KBM-7 (cell line): ENCODE data around the gene EMC1.
"Not testable (repeated sequence)": the region's sequence is repeated elsewhere in the genome, so short reads cannot be mapped to it uniquely, and the experiment has no call there.

ENCODE experiments used
- DNase-seq: peaks from one replicate; pipeline ENCODE4 v3.0.0-alpha.2; 2015
- in situ Hi-C: fragments of 300-500 bp; cut with MboI; formaldehyde crosslinking; loops from 2 replicates; pipeline ENCODE4 v1.14.3; 2020; ENCODE audit warnings: low sequenced_read_pairs, low pct_unique_long_range_greater_than_20kb, mixed read lengths

Gene EMC1

DNA sequence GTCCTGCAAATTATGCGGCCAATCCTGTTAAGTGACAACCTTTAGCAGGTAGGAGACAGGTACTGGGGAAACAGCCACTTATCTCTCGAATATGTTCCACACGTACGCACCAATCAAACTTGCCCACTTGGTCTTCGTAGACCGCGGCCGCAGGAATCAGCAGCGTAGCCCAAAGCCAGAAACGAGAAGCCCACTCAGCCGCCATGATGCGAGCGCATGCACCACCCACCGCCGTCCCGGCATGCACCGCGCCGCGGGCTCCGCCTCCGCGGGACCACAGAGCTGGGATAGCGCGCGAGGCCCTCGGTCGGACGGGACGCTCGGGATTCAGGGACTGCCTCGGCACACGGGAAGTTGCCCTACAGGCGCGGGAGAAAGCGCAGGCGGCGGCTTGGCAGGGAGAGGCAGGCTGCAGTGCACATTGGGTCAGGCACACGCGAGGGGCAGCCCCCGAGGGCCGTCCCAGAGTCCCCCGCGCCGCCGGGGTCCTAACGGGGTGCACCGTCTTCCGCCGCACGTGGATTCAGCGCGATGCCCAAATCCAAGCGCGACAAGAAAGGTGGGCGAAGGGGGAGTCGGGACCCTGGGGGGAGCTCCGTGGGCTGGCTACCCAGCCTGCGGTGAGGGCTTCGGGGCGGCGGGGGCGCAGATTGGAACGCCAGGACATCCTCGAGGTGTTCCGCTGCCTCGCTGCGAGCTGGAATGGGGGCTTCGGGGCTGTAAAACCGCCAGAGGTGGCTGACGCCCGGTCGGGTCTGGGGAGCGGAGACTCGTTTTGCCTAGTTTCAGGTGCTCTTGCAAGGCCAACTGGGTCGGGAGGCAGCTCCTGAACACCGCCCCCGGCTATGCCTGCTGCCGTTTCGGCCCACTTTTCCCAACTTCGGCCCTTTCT, at the start of gene EMC1, which contains the start of gene MRTO4:
TSS of gene EMC1 (minus strand) at position 220 of the 892 bp plus-strand sequence. CDS start at position 205, 15 bp downstream.
TSS of gene MRTO4 (plus strand) at position 501 of the 892 bp plus-strand sequence. CDS start at position 532, 31 bp downstream.
- in situ Hi-C loops: no loop called here
- peak; percentile 90 for DNase-seq

DNA sequence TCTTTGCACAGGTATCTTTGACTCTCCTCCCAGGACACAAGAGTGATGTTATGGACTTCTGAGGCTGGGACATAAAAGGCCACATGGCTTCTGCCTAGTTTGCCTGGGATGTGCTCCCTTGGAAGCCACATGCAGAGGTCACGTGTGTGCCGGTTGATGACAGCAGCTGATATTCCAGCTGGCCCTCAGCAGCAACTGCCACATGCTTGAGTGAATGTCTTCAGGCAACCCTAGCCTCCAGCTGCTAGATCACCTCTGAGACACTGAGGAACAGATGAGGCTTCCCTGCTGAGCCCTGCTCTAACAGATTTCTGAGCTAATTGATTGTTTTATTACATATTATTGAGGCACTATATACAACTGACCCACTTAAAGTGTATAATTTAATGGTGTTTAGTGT, 48.9 kb upstream of the EMC1 start:
- in situ Hi-C loops: no loop called here
- DNase-seq: no peak

DNA sequence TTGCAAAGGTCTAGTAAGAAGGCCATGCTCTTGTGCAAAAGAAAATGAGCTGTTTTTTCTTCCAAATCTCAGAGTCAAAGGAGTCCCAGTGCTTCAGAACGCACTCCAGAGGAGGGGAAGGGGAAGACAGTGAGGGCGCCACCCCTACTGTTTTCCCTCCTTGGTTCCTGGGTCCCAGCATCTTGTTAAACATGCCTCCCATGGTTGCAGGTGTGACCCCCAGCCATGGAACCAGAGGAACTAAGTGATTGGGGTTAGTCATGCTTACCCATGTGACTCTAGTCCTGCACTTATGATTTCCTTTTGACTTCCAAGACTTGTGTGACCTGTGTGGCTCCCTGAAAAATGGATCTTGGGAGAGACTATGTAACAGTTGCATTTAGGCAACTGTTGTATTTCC, 43.3 kb upstream of the EMC1 start:
- no peak for DNase-seq
- in situ Hi-C loops: no loop called here

DNA sequence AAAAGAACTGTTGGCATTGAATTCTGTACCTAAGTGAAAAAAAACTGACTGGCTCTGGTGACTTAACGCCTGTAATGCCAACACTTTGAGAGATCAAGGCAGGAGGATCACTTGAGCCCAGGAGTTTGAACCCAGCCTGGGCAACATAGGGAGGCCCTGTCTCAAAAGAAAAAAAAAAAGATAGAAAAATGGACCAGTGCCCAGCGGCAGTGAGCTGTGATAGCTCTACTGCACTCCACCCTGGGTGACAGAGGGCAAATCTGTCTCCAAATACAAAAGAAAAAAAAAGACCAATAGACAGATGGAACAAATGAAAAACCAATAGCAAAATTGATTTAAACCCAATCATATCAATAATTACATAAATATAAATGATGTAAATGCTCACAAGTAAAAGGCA, 37.9 kb upstream of the EMC1 start:
- no peak for DNase-seq
- in situ Hi-C loops: no loop called here

DNA sequence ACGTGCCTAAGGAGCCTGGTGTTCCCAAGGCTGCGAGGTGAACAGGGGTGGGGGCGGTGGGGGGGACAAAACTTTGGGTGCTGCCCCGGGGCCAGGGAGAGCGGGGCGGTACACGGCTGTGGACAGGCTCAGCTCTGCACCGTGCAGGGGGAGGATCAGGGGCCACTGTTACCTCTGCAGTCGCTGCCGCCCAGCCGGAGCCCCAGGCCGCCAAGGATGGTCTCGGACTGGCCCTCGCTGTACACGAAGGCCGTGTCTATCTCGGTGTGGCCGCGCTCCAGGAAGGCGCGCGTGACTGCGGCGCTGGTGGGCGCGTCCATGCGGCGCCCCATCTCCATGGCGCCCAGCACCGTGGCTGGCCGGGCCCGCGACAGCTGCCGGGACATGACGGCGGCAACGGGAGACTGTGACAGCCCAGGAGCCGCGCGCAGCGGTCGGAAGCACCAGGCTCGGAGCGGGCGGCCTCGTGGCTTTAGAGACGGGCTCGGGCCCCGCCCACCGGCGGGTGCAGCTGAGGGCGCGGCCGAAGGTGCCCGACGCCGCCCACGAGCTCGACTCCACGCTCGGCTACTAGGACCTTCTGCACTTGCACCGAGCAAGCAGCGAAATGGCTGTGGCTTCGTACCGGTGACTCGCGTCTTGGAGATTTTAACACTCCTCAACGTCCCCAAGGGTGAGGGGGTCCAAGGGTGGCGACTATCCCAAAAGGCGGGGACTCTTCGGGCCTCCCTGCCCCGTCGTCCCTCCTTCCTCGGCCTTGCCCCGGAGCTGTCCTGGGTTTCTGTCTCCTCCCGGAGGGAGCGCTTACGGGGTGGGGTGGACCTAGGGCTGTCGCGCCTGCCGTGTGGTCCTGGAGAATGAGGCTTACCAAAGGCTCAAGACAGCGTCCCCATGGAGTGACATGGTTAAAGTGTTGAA, 37.3 kb upstream of the EMC1 start, which contains the start of gene AKR7A3:
TSS of gene AKR7A3 (minus strand) at position 447 of the 918 bp plus-strand sequence. CDS start at position 386, 61 bp downstream.
- in situ Hi-C loops, DNase-seq: not testable (repeated sequence)

DNA sequence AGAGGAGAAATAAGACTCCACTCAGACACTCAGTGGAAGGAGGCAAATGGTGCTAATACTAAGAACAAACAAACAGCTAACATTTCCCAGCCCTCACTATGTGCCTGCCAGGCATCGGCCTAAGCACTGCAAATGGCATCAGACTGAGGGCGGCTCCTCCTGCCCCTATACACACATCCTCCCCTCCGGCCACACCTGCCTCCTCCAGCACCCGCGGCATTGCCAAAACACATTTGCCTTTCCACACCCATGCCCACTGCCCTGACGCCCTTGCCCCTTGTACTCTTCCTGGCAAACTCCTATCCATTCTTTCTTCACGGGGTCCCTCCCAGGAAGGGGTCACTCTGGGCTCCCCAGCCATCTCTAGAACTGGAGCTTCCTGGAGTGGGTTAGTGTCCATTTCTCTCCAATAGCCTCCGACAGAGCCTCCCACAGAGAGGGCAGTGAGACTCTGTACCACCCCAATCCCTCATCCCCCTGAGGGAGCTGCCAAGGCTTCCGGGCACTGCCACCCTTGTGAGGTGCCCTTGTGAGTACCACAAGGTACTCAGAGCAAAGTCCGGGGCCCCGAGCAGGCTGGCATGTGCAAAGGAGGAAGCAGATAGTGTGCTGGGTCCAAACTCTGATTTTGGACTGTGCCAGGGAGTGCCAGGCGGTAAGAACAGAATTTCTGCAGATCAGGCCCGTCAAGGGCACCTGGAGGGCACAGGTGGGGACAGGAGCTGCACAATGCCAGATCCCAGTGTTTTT, 36.3 kb upstream of the EMC1 start:
- in situ Hi-C loops: no loop called here
- no peak for DNase-seq

DNA sequence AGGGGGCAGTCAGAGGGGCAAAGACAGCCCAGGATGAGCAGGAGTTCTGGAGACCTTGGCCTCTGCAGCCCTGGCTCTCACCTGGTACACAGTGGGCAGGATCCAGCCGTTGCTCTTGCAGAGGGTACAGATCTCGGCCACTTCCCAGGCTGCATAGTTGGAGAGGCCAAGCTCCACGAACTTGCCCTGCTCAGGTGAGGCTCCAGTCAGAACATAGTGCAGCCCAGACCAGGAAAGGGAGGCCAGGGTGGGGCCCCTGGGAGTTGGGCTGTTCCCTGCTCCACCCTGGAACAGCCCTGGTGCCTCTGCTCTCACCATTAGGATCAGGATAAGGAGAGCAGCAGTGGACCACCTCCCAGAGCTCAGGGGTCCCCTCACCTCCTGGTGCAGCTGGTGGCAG, 34.5 kb upstream of the EMC1 start:
- DNase-seq, in situ Hi-C loops: not testable (repeated sequence)

DNA sequence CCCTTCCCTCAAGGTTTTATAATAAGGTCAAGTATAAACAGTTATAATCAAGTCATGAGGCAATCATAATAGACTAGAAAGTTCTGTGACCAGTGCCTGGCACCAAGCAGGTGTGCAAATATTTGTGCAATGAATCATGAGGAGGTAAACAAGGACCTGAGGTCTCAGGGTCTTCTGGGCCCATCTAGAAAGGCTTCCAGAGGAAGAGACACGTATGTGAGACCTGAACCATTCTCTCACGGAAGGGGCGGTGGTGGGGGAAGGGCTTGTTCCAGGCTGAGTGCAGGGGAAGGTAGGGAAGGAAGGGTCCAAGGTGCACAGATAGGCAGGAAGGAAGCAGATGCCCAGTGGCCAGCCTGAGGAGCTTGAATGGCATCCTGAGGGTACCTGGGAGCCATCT, 34.0 kb upstream of the EMC1 start:
- DNase-seq, in situ Hi-C loops: not testable (repeated sequence)

DNA sequence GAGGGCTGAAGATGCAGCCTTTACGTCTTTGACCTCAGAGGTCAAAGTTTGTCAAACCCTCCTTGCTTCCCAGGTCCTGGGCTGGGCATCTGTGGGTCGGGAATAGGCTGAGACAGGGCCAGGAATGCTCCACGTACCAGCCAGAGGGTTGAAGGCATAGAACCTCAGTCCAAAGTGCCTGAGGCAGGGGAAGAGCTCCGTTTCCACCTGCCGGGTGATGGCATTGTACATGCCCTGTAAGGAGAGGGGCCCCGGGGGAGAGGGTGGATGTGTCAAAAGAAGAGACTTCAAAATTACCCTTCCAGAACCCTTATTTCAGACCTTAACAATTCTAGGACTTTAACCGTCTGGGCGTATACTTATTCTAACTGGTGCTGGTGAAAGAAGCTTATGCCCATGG, 33.6 kb upstream of the EMC1 start:
- DNase-seq: no peak
- in situ Hi-C loops: no loop called here

DNA sequence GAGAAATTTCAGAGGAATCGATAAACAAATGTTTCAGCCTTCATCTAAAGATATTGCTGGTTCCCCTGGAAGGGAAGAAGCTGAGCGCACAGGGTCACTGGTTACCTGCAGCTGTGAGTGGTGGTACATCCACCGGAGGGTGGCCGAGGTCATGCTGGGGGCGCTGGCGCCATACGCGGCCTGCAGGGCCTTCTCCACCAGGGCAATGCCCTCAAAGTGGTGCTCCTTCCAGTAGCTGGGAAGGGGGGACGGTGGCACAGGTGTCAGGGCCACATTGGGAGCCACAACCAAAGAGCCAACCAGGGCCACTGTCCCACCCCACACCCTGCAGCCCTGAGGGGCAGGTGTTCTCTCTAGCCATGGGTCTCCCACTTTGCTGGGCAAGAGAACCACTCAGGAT, 32.6 kb upstream of the EMC1 start:
- no peak for DNase-seq
- in situ Hi-C loops: no loop called here

DNA sequence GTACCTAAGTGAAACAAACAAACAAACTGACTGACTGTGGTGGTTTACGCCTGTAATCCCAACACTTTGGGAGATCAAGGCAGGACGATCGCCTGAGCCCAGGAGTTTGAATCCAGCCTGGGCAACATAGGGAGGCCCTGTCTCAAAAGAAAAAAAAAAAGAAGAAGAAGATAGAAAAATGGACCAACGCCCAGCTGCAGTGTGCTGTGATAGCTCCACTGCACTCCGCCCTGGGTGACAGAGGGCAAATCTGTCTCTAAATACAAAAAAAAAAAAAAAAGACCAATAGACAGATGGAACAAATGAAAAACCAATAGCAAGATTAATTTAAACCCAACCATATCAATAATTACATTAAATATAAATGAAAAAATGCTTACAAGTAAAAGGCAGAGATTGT, 23.3 kb upstream of the EMC1 start:
- DNase-seq: no peak
- in situ Hi-C loops: no loop called here

DNA sequence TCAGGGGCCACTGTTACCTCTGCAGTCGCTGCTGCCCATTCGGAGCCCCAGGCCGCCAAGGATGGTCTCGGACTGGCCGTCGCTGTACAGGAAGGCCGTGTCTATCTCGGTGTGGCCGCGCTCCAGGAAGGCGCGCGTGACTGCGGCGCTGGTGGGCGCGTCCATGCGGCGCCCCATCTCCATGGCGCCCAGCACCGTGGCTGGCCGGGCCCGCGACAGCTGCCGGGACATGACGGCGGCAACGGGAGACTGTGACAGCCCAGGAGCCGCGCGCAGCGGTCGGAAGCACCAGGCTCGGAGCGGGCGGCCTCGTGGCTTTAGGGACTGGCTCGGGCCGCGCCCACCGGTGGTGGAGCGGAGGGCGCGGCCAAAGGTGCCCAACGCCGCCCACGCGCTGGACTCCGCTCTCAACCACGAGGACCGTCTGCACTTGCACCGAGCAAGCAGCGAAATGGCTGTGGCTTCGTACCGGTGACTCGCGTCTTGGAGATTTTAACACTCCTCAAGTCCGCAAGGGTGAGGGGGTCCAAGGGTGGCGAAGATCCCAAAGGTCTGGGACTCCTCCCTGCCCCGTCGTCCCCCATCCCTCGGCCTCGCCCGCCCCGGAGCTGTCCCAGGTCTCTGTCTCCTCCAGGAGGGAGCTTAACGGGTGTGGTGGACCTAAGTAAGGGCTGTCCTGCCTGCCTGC, 22.7 kb upstream of the EMC1 start:
- DNase-seq, in situ Hi-C loops: not testable (repeated sequence)

DNA sequence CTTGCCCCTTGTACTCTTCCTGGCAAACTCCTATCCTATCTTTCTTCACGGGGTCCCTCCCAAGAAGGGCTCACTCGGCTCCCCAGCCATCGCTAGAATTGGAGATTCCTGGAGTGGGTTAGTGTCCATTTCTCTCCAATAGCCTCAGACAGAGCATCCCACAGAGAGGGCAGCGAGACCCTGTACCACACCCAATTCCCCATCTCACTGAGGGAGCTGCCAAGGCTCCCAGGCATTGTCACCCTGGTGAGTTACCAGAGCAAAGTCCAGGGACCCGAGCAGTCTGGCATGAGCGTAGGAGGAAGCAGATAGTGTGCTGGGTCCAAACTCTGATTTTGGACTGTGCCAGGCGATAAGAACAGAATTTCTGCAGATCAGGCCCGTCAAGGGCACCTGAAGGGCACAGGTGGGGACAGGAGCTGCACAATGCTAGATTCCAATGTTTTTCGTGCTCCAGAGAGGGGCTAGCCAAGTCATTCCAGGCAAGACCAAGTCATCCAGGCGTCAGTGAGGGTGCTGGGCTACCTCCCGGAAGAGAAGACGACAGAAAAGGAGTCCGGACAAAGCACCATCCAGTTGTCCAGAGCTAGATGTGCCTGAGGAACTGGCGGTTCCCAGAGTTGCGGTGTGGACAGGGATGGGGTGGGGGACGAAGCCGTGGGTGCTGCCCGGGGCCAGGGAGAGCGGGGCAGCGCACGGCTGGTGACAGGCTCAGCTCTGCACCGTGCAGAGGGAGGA, 22.0 kb upstream of the EMC1 start:
- in situ Hi-C loops: no loop called here
- no peak for DNase-seq

DNA sequence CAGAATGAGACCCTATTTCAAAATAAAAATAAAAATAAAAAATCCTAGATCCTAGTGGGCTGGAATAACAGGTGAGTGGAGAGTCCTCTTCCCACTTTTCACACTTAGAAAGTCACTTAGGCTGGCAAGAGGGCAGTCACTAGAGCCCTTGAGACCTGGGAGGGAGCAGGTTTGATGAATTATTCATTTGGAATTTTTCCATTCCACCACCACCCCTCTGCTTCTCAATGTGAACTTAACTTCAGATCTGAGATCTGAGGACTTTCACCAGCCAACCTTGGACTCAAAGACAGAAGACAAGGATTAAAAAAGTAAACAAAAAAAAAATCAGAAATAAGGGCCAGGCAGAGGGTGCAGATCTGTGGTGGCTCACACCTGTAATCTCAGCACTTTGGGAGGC, 20.7 kb upstream of the EMC1 start:
- in situ Hi-C loops: no loop called here
- DNase-seq: no peak

DNA sequence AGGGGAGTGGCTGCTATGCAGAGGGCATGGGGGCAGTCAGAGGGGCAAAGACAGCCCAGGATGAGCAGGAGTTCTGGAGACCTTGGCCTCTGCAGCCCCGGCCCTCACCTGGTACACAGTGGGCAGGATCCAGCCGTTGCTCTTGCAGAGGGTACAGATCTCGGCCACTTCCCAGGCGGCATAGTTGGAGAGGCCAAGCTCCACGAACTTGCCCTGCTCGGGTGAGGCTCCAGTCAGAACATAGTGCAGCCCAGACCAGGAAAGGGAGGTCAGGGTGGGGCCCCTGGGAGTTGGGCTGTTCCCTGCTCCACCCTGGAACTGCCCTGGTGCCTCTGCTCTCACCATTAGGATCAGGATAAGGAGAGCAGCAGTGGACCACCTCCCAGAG, 19.0 kb upstream of the EMC1 start:
- DNase-seq, in situ Hi-C loops: not testable (repeated sequence)

DNA sequence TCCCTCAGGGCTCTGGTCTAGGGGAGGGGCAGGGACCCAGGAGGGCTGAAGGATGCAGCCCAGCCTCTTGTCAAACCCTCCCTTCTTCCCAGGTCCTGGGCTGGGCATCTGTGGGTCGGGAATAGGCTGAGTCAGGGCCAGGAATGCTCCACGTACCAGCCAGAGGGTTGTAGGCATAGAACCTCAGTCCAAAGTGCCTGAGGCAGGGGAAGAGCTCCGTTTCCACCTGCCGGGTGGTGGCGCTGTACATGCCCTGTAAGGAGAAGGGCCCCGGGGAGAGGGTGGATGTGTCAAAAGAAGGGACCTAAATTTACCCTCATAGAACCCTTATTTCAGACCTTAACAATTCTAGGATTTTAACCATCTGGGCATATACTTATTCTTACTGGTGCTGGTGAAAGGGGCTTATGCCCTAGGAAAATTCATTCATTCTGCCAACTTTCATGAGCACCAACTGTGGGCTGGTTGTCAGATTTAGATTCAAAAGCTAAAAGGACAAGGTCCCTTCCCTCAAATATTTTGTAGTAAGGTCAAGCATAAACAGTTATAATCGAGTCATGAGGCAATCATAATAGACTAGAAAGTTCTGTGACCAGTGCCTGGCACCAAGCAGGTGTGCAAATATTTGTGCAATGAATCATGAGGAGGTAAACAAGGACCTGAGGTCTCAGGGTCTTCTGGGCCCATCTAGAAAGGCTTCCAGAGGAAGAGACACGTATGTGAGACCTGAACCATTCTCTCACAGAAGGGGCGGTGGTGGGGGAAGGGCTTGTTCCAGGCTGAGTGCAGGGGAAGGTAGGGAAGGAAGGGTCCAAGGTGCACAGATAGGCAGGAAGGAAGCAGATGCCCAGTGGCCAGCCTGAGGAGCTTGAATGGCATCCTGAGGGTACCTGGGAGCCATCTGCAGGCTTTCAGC, 18.4 kb upstream of the EMC1 start:
- DNase-seq, in situ Hi-C loops: not testable (repeated sequence)

DNA sequence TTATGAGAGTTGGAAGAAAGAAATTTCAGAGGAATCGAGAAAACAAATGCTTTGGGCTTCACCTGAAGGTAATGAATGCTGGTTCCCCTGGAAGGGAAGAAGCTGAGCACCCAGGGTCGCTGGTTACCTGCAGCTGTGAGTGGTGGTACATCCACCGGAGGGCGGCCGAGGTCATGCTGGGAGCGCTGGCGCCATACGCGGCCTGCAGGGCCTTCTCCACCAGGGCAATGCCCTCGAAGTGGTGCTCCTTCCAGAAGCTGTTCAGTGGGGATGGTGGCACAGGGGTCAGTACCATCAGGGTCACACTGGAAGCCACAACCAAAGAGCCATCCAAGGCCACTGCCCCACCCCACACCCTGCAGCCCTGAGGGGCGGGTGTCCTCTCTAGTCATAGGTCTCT, 17.1 kb upstream of the EMC1 start:
- in situ Hi-C loops: no loop called here
- DNase-seq: no peak
